GM19025 (cell line): ENCODE results near the gene SLC20A1.
"Not testable (repeated sequence)": the region's sequence is repeated elsewhere in the genome, so short reads cannot be mapped to it uniquely, and the experiment has no call there.

ENCODE experiments used
- ATAC-seq: cut with Tn5 transposase; IDR thresholded peaks from one replicate; pipeline ENCODE4 v1.9.1; 2021; ENCODE audit warnings: mild to moderate bottlenecking, low read depth, moderate library complexity; ENCODE audit not compliant: unreplicated experiment

The SLC20A1 gene

DNA sequence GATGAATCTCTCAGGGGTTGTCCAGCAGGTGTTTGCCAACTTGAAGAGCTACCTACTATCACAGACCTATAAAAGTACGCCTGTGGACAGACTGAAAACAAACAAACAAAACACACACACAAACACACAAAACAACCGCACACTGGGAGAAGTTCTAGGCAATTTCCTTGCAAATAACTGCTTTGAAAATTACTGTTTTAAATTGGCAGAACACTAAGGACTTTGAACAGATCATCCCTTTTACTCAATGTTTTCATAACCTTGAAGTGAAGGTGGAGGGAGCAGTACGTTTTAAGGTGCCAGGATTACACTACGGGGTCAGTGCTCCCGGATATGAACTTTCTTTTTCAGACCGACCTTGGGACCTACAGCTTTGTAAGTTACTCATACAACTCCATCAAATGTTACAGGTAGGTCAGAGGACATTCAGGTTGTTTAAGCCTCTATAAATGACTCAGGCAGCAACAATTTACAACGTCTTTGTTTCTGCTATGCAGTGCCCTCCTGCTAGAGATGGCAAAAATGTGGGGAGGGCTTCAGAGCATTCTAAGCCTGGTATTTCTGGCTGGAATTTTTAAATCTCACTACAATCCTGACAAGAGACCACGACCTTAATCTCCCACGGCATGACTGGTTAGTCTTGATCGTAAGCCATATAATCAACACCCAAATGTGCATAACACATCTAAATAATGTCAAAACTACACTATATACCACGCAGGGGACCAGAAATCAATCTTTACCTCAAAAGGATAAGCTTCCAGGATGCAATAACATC is 1.4 kb upstream of the SLC20A1 start:
- no peak for ATAC-seq

DNA sequence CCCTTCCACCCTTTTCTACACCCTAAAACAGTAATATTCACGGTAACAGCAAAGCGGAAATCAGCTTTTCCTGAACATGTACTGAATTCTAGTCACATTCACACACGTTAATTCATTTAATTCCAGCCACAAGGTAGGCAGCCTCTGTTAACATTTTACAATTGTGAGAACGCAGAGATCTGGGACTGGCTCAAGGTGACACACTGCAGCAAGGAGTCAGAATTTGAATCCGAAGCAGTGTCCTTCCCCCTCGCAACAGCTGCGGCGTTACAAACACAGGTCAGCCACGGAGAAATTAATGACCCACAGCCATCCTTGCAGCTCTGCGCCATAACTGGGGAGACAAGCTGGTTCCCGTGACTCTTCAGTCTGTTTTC is 818 bp upstream of the SLC20A1 start:
- ATAC-seq = no peak

DNA sequence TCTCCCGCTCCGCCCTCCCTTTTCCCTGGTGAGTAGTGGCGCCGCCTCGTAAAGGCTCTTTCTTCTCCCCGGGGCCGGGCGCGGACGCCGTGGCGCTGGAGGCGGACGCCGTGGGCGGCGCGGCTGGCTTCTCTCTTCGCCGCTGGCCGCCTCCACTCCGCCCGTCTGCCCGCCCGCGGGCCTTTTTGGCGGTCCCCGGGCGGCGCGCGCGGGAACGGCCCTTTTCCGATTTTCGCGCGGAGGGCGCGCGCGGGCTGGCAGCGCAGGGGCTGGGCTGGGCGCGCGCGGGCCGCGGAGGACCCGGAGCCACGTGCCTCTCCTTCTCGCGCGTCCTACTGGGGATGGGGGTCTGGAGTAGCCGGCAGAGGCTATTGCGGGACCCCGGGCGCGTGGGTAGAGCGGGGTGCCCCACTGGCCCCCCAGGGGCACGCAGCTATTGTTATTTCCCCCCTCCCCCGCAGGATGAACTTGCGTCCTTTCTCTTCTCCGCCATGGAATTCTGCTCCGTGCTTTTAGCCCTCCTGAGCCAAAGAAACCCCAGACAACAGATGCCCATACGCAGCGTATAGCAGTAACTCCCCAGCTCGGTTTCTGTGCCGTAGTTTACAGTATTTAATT is 472 bp downstream of the SLC20A1 start:
- ATAC-seq = peak; percentile 16

DNA sequence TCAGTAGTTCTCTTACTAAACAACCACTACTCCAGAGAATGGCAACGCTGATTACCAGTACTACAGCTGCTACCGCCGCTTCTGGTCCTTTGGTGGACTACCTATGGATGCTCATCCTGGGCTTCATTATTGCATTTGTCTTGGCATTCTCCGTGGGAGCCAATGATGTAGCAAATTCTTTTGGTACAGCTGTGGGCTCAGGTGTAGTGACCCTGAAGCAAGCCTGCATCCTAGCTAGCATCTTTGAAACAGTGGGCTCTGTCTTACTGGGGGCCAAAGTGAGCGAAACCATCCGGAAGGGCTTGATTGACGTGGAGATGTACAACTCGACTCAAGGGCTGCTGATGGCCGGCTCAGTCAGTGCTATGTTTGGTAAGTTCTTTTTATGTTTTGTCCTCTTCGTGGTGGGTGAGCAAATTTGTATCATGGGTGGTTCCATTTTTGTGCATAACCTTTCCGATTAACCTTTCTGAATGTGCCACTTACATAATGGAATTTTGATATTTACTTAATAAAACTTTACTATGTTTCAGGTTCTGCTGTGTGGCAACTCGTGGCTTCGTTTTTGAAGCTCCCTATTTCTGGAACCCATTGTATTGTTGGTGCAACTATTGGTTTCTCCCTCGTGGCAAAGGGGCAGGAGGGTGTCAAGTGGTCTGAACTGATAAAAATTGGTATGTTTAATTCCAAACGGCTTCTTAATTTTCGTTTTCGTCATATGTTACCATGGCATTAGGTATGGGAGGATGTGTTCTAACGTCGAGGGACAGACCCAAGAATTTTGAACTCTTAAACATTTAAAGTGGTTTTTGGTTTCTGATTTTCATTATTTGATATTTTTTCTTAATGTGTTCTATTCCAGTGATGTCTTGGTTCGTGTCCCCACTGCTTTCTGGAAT is 1.3 kb downstream of the SLC20A1 start:
- ATAC-seq = no peak

DNA sequence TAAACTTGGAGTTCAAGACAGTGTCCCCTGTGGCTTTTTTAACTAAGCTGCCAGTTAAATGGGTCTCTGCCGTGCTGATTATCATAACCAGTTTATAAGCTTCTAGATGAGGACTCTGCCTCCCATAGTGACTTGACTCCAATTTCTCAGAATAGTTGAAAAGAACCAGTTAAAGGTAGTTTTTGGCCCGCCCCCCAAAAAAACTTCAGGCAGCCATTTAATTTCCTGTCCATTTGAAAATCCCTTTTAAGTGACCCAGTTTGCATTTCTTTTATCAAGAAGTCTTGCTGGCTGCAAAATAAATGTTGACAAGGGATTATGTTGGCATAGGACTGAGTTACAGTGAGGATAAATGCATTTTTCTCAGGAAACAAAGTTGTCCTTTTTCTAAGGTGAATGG is 2.3 kb downstream of the SLC20A1 start:
- no peak for ATAC-seq

DNA sequence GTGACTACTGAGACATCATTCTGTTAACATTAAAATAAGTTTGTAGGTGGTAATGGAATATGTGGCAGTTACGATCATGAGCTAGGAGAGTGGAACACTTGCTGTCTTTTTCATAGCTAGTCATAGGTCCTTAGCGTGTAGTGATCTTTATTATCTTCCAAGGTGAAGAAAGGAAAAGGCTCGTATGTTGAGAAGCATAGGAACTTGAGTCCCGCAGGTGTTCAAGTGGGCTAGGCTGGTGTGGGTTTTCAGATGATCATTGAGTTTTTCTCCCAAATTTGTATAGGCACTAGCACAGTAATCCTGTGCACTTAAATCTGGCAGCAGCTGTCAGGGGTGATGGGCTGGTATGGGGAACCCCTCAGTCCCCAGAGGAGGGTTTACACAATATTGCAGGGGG is 10.9 kb downstream of the SLC20A1 start:
- ATAC-seq = no peak

DNA sequence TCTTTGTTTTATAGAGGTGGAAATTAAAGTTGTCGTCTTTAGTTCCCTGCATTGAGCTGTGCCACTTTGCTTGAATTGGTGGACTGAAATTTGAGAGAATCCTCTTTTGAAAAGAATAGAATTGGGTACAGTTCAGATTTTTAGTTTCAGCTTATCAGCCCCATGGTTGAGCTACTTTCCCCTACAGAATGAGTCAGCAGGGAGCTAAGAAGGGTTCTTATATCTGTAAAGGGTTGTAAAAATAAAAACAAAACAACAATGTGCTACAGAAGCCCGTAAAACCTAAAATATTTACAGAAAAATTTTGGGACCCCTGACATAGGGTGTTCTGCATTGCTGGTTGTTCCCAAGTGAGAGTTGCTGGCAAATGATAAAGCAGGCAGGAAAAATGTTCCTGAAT is 12.6 kb downstream of the SLC20A1 start:
- no peak for ATAC-seq

DNA sequence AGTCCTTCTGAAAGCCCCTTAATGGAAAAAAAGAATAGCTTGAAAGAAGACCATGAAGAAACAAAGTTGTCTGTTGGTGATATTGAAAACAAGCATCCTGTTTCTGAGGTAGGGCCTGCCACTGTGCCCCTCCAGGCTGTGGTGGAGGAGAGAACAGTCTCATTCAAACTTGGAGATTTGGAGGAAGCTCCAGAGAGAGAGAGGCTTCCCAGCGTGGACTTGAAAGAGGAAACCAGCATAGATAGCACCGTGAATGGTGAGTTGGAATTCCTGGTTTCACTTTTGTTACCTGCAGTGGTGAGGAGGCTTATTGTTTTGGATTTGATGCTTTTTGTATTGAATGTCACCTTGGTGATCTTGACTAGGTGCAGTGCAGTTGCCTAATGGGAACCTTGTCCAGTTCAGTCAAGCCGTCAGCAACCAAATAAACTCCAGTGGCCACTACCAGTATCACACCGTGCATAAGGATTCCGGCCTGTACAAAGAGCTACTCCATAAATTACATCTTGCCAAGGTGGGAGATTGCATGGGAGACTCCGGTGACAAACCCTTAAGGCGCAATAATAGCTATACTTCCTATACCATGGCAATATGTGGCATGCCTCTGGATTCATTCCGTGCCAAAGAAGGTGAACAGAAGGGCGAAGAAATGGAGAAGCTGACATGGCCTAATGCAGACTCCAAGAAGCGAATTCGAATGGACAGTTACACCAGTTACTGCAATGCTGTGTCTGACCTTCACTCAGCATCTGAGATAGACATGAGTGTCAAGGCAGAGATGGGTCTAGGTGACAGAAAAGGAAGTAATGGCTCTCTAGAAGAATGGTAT is 13.3 kb downstream of the SLC20A1 start:
- no peak for ATAC-seq

DNA sequence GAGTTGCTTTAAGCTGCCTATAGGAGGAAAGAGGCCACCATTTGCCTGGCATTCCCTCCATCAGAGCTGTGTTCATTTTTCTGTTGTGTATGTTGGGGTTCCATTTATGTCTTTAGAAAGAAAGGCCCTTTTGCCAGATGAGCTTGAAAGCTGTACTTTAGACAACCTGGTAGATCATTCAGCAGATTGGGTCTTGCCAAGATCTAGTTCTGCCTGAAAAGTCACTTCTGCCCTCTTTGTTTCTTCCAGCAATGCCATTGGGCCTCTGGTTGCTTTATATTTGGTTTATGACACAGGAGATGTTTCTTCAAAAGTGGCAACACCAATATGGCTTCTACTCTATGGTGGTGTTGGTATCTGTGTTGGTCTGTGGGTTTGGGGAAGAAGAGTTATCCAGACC is 14.4 kb downstream of the SLC20A1 start:
- no peak for ATAC-seq

DNA sequence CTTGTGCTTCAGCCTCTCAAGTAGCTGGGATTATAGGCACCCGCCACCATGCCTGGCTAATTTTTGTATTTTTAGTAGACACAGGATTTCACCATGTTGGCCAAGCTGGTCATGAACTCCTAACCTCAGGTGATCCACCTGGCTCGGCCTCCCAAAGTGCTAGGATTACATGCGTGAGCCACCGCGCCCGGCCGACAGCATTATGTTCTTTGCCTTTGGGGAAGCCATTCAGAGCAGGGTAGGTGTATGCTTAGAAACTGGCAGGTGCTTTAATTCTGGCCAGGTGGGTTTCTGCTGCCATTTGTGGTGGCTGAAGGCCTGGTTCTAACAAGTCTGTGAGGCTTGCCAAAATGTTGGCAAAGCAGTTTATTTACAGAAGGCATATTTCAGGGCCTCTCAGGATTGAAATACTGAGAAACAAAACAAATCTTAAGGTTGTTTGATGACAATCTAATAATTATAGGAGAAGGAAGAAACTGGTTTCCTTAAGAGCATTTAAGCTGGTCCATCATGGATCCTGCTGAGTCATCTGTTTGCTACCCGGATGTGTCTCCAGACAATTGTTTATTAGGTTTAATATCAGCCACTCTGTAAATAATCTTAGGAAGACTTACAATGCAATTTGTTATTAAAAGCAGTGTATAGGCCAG is 16.0 kb downstream of the SLC20A1 start:
- ATAC-seq = no peak

DNA sequence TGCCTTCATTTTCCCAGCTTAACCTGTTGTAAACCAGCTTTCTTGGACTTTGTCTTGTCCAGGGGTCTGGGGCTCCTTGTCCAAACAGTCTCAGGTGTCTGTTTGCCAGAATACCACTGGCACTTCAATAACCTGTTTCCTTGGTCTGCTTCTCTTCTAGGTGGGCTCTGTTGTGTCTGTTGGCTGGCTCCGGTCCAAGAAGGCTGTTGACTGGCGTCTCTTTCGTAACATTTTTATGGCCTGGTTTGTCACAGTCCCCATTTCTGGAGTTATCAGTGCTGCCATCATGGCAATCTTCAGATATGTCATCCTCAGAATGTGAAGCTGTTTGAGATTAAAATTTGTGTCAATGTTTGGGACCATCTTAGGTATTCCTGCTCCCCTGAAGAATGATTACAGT is 17.0 kb downstream of the SLC20A1 start:
- ATAC-seq = no peak

DNA sequence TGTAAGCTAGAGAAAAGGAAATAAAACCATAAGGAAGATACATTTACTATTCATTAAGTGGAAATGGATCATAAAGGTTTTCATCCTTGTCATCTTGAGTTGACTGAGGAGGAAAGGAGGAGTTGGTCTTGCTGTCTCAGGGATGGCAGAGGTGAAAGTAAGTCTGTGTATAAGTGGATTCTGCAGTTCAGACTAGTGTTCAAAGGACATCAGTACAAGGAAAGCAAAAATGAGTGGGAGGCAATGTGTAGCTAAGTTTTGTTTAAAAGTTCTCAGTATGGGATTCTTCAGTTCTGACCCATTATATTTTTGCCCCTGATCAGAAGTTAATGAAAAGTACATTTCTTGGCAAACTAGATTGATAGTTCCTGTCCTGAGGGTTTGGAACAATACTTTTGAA is 18.9 kb downstream of the SLC20A1 start:
- no peak for ATAC-seq

DNA sequence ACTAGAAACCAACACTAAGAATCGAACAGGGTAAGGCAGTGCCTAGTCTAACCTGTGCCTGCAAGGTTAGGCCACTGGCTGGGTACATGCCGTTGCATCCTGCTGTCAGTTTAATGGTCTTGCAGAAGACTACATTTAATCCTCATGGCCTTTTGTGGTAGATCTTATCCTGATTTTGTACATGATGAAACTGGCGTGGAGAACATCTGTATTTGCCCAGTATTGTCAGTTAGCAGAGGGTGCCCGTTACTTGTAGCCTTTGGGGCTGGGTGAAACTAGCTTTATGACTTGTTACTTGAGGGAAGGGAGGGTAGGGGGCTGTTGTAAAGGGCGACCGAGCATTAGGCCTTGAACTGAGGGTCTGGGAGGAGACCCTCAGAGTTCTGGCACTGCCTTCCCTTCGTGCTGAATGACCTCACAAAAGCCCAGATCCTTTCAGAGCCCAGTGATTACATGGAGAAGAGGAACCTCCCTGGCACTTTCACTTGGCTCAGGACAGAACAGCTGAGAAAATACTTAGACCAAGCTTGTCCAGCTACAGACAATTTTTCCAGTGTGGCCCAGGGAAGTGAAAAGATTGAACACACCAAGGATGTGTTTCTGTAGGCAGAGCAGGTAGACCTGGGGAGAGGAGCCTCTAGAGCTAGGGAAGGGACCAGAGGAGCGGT is 19.5 kb downstream of the SLC20A1 start:
- no peak for ATAC-seq

DNA sequence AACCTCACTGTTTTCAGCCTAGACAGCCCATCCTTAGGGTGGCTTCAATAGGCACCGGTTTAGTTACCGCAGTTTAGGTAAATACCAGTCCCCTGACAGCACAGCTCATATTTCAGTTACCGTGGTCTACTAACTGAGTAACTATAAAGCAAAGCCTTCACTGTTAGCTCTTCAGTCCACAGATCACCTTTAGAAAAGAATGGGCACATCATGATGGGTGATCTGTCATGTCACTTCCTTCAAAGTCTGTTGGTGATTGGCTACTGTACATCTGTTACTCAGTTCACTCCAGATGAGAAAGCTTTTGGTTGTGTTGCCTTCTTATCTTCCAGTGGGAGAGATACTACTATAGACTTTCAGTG is 21.0 kb downstream of the SLC20A1 start:
- ATAC-seq = no peak

DNA sequence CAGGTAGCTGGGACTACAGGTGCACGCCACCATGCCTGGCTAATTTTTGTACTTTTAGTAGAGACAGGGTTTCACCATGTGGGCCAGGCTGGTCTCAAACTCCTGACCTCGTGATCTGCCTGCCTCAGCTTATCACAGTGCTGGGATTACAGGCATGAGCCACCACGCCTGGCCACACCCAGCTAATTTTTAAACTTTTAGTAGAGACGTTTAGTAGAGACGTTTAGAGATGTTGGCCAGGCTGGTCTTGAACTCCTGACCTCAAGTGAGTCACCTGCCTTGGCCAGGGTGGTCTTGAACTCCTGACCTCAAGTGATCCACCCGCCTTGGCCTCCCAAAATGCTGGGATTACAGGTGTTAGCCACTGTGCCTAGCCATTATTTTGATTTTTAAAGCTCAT is 21.8 kb downstream of the SLC20A1 start:
- not testable (repeated sequence) for ATAC-seq

DNA sequence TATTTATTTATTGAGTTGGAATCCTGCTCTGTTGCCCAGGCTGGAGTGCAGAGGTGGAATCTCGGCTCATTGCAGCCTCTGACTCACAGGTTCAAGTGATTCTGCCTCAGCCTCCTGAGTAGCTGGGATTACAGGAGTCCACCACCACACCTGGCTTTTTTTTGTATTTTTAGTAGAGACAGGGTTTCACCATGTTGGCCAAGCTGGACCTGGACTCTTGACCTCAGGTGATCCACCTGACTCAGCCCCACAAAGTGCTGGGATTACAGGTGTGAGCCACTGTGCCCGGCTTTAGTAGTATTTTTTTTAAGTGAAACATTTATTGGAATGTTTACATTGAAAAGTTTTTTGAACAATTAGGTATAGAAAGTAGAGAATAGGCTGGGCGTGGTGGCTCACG is 23.9 kb downstream of the SLC20A1 start:
- ATAC-seq = no peak

DNA sequence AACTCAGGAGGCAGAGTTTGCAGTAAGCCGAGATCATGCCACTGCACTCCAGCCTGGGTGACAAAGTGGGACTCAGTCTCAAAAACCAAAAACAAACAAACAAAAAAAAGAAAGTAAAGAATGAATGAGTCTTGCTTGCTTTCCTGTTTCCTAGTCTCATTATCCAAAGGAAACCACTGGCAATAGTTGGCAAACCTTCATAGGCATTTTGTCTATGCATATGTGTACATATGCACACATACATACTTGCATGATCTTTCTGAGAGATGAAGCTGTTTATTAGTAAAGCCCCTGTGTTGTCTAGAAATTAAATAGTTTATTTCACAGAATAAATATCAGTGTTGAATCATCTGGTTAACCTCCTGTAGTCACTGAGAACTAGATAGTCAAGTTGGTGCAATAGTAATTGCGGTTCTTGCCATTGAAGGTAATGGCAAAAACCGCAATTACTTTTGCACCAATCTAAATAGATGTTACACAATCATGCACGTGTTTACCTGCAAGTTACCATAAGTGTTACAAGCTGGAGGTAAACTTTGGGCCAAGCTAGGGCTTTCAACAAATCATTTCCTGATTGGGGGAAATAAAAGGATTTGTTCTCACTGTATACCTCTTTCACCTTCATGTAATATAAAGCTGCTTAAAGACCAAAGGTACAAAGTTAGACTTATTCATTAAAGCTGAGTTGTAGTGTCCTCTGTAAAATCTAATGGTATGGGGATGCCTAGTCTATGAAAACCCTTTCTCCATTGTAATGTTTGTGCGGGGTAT is 24.7 kb downstream of the SLC20A1 start:
- no peak for ATAC-seq

DNA sequence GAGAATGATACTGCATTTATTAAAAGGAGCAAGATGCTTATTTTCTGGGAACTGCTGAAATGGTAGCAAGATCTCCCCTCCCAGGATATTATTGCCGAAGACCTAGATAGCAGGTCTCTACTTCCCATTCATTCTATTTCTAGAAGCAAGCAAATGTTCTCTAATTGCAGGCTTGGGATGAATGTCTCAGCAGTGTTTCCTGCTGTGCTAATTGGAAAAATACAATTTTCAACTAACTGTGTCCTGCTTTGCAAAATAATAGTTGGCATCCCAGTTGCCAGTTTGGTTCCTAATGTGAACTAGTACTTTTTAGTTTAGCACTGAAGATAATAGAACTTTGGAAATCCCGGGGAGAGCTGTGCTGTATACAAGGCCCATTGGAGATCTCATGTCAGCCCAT is 26.1 kb downstream of the SLC20A1 start:
- ATAC-seq = no peak

DNA sequence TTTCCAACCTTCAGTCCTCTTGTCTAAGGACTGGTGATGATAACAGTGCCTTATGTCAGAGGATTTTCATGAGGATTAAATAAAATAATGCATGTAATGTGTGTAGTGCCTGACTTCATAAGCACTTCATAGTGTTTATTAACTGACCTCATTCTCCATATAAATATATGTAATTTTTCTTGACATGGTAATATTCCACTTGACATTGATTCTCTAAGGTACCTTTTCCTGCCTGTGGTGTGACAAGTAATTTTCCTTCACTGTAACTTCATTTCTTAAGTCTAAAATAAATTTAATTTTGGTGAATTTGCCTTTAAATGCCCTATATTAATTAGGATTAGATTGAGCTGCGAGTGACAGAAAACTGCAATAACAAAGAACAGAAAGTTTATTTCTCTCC is 27.3 kb downstream of the SLC20A1 start:
- ATAC-seq = no peak
